NCI-H345 (cell line): ENCODE results near the gene HMCN1.
"Not testable (repeated sequence)": the region's sequence is repeated elsewhere in the genome, so short reads cannot be mapped to it uniquely, and the experiment has no call there.

Experiments used
- DNase-seq: peaks from one replicate; lab custom pipeline; 2025; lab: John Stamatoyannopoulos, UW

Gene HMCN1

DNA sequence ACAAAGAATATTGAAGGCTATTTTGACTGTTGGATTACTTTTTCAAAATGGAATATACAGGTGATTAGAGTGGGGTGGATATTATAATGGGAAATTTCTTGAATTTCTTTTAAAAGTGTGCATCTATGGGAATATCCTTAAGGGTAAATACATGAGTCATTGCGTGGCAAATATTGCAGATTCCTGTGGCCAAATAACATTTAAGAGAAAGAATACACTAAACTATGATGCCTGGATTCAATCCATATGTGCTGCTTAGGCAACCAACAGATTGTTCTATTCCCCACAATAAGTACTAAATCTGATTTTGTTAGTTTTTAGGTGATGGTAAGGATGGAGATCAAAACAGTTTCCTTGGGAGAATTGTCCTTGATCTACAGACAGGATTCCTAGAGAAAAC lies 119.5 kb downstream of the HMCN1 start:
- no peak for DNase-seq

- no peak for DNase-seq
Observed at GRCh38 chr1:185856482-185856881, 122.3 kb downstream of the HMCN1 start.

DNA sequence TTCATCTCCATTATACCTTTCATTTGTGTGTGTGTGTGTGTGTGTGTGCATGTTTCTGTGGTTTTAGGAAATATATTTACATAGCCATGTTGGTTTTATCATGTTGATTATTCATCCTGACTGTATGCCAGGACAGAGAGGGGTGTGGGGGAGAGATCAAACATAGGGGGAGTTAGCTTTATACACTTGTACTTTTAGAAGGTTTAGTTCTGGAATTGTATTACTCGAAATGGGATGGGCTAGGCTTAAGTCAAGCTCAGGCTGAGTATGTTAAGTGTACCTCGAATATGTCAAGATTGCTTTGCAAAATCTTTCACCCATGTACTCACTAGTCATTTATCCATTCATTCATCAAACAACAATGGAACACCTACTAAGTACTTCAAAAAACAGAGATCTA lies 123.3 kb downstream of the HMCN1 start:
- DNase-seq, result no peak

- DNase-seq, result no peak
Observed at GRCh38 chr1:185860311-185860710, 126.1 kb downstream of the HMCN1 start.

DNA sequence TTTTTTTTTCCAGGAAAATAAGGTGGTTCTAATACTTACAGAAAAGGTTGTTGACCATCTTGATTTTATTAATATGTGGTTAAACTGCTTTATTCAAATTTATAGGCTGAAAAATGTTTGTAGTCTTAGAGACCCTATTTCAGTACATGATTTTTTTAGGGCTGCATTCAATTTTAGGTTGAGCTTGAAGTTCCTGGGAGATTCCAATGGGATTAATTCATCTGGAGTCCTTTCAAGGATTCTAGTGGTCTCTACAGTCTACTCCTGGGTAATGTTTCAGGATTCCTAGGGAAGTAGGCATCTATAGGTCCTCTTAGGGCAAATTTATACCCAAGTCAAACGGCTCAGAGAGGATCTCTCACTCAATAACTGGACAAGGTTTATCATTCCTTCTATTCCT lies 126.7 kb downstream of the HMCN1 start:
- DNase-seq, result no peak

GRCh38 chr1:185861630-185862029 lies 127.4 kb downstream of the HMCN1 start:
- DNase-seq, result peak; percentile 41

DNA sequence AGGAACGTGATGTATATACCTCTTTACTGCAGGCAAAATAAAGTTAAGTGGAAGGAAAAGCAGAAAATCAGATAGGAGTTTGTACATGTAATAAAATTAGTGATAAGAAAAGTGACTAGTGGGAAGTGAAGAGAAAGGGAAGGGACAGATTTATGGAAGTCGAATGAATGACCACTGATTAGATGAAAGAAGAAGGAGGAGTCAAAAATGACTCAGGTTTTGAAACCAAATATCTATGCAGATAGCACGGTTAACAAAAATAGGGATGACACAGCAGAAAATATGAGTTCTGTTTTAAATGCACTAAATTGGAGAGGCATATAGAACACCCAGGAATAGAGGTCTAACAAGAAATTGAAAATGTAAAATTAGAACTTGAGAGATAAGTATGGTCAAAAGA lies 128.0 kb downstream of the HMCN1 start:
- DNase-seq, result no peak

DNA sequence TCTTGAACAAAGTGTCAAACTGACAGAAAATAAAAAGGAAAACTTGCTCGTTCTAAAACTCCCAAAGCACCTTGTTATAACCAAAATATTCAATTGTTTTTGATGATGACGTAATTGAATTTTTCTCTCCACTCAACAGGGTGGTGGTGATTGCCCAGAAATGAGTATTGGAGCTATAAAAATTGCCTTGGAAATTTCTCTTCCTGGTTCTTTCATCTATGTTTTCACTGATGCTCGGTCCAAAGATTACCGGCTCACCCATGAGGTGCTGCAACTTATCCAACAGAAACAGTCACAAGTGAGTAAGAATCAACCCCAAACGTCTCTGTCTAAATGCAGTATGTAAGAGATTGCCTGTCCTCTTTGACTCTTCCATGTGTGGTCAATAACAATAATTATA lies 130.1 kb downstream of the HMCN1 start:
- DNase-seq, result no peak

DNA sequence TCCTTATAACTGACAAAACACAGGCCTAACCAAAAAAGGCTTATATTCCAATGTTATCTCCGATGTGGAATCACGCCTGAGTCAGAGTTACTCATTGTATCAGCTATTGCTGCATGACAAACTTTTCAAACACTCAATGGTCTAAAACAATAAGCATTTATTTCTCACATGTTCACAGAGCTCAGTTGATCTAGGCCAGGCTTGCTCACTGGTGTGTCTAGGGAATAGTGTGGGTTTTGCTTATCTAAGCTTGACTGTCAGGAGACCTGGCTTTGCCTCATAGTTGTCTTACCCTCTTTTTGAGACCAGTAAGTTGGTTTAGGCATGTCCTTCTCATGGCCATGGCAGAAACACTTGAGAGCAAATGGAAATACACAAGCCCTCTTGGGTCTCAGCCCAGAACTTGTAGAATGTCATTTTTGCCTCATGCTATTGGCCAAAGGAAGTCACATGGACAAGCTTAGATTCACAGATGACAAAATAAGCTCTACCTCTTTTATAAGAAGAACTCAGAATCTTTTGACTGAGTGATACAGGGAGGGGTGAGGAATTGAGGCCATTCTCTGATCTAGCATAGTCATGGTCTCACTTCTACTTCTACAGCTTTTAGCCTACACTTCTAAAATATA lies 130.8 kb downstream of the HMCN1 start:
- no peak for DNase-seq

GRCh38 chr1:185869590-185869989 lies 135.4 kb downstream of the HMCN1 start:
- no peak for DNase-seq

DNA sequence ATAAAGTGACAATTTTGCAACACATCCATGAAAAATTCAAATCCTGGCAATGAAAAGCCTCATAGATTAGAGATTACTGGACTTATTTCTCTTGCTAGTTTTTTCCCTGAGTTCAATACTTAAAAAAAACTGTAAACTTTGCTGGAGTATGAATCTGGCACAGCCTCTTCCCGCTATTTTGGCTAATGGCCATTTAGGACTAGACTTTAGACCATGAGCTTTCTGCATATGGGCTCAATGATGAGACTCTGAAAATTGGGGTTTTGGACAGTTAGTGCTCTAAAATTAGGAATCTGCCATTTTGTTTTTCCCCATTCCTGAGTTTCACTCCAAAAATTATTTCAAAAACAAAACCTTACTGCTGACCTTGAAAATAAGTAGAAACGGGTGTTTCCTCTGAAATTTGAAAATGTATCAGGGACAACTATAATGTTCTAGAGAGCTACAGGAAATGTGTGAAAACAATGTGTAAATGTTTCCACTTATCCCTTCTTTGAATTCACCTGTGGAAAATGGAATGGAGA lies 137.5 kb downstream of the HMCN1 start:
- DNase-seq, result no peak

DNA sequence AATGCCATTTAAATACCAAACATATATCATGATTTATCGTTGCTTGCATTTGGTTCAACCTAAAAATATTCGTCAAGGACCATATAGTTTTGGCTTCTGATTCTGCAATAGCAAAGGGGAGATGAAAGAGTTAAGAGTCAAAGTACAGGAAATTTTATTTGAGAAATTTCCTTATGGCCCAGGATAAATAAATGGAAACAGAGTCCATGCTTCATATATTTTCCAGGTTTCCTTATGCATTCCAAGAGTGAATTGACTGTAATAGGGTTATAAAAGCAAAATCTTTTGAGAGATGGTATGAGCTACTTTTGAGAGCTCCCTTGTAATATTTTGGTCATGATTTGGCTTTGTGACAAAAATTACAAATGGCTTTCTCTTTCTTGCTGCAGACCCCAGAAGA lies 140.1 kb downstream of the HMCN1 start:
- DNase-seq, result no peak

DNA sequence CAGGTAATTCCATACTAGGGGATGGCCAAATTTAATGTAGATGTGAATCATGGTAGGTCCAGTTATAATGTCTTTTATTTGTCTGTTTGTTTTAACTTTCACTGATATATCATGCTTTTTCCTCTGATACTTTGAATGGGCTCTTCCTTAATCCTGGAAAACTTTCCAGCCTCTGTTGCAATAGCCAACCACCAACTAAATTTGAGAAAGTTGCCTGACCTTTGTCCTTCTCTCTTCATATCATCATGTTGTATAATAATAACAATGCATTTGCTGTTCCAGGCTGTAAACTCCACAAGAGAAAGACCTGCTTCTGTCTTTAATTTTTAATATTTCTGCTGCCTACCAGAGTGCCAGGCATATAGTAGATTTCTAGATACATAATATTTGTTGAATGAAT lies 146.1 kb downstream of the HMCN1 start:
- no peak for DNase-seq

GRCh38 chr1:185880779-185881333 lies 146.7 kb downstream of the HMCN1 start:
- no peak for DNase-seq

GRCh38 chr1:185886046-185886445 lies 151.9 kb downstream of the HMCN1 start:
- DNase-seq, result no peak

DNA sequence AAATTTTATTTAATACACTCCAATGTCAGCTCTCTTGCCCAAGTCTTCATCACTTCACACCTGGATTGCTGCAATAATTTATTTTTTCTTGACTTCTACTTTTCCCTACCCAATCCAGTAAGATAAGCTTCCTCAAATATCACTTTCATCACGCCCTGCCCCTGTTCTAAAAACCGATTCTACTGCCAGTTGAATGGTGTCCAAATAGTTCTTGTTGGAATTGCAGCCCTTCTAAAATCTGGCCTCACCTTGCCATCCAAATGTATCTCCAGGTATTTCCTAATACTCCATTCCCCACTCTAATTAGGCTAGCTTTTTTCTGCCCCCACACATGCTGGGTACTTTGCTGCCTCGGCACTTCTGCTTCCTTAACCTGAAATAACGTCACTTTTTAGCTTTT lies 152.5 kb downstream of the HMCN1 start:
- no peak for DNase-seq

- not testable (repeated sequence) for DNase-seq
Observed at GRCh38 chr1:185892831-185893403, 158.7 kb downstream of the HMCN1 start.

DNA sequence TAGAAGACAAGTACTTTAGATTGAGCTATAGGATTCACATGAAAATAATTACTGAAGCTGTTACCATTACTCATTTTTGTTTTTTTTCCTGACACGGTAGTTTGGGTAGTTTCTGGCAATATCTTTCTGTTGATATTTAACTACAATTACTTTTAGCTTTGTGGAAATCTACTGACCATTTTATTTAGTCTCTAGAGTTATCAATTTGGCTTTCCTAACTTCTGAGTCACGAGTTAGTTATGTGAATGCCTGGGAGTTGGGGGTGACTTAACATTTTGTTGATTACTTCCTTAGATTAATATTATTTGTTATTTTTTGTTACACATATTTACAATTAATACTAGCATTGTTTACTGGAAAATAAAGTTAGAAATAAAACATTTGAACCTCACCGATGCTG lies 160.6 kb downstream of the HMCN1 start:
- DNase-seq, result no peak

GRCh38 chr1:185895208-185895900 lies 161.2 kb downstream of the HMCN1 start:
- DNase-seq, result no peak

GRCh38 chr1:185896863-185897262 lies 162.7 kb downstream of the HMCN1 start:
- DNase-seq, result no peak

GRCh38 chr1:185906186-185906585 lies 172.0 kb downstream of the HMCN1 start:
- no peak for DNase-seq

- no peak for DNase-seq
Observed at GRCh38 chr1:185907246-185907645, 173.1 kb downstream of the HMCN1 start.

- no peak for DNase-seq
Observed at GRCh38 chr1:185911978-185912377, 177.8 kb downstream of the HMCN1 start.
